K562 treated with DMSO at 1 percent for 12 hours (cell line): Measurements from ENCODE around the gene OR5H15. TPM values are rescaled to one million over a fixed set of nuclear protein-coding genes. Genes with fewer than 3 reads are reported as not detected.

Source experiments
- total RNA-seq: library from RNA; unstranded; fragments of 300-600 nt; gene quantifications from 2 replicates; pipeline ENCODE4 v1.2.3, GENCODE V29; 2022; ENCODE audit not compliant: insufficient read depth

The OR5H15 gene
- not detected in 2 replicates for total RNA-seq

DNA sequence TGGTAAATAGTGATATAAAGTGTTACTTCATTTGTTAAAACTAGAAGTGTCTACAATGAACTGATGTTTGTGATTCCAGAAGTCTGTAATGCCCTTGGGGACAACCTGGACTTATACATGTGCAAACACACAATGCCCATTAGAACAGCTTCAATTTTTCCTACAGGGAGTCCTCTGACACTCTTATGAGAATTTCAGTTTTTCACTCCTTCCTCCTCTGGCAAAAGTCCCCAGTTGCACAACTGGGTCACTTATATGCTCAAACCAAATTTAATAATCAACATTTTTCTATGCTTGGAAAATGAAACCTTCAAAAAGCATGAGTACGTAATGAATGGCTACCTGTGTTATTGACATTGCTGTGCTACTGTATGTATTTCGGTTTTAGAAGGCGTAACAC lies at the start of gene OR5H15:
Gene OR5H15 (plus strand): TSS at position 301 of the 400 bp plus-strand sequence. CDS start 2,004 bp downstream, outside the sequence.

GRCh38 chr3:98130421-98130820 lies 36.1 kb upstream of the OR5H15 start, which contains the start of gene OR5H1:
TSS of gene OR5H1 (plus strand) at chr3:98130721. CDS start at chr3:98132698, 1,977 bp downstream.

GRCh38 chr3:98147179-98147578 lies 19.3 kb upstream of the OR5H15 start, which contains the start of gene OR5H14:
TSS of gene OR5H14 (plus strand) at chr3:98147479. CDS start at chr3:98149386, 1,907 bp downstream.

Other genes with a start within 250 kb of the OR5H15 start
- gene RIOX2, start 194.3 kb upstream of the OR5H15 start, total RNA-seq: 2.4 and 7.5 TPM in 2 replicates
- gene GABRR3, start 131.4 kb upstream of the OR5H15 start, total RNA-seq: not detected in 2 replicates
- not detected in 2 replicates for gene OR5AC2, start 79.5 kb upstream of the OR5H15 start, total RNA-seq
- gene OR5H1, start 36.0 kb upstream of the OR5H15 start, total RNA-seq: not detected in 2 replicates
- not detected in 2 replicates for gene OR5H14, start 19.2 kb upstream of the OR5H15 start, total RNA-seq
- gene OR5H6, start 97.5 kb downstream of the OR5H15 start, total RNA-seq: not detected in 2 replicates
- gene OR5H2, start 115.8 kb downstream of the OR5H15 start, total RNA-seq: not detected in 2 replicates
- not detected in 2 replicates for gene OR5K4, start 187.2 kb downstream of the OR5H15 start, total RNA-seq
- gene OR5K3, start 224.0 kb downstream of the OR5H15 start, total RNA-seq: not detected in 2 replicates